IMR-90 (cell line): Measurements from ENCODE around the gene KRTAP5-3. TPM values are rescaled to one million over a fixed set of nuclear protein-coding genes. Genes with fewer than 3 reads are reported as not detected.

Source experiments
- ATAC-seq: fragments of 200-7000 bp; cut with Tn5 transposase; 2 replicates; pipeline ENCODE4 v1.9.1; 2020; ENCODE audit warnings: low read depth, mild to moderate bottlenecking, moderate library complexity
- BruUV-seq: library from RNA; stranded (reverse); fragments of 400-500 nt; replicated peaks from 2 replicates; lab custom pipeline; 2021; lab: Mats Ljungman, UMichigan
- CTCF ChIA-PET: fragments of 300-600 bp; formaldehyde crosslinking; extraction: SDS; loops from one replicate; lab custom pipeline; 2021; ENCODE audit warnings: antibody characterized with exemption; lab: Yijun Ruan, JAX
- POLR2A ChIA-PET: fragments of 300-600 bp; sonication (Branson Sonifier 250); formaldehyde crosslinking; loops from one replicate; lab custom pipeline; 2022; ENCODE audit warnings: antibody characterized with exemption; ENCODE audit not compliant: unreplicated experiment; lab: Charles Lee
- DNase-seq: peaks from one replicate; pipeline ENCODE4 v3.0.0; 2013
- H2AFZ ChIP-seq: replicated peaks from 2 replicates; pipeline ENCODE3; 2013; ENCODE audit warnings: low read length, mild to moderate bottlenecking; ENCODE audit not compliant: poor library complexity
- H2AK5ac ChIP-seq: 2 replicates; pipeline ENCODE4 v1.6.1; 2013; ENCODE audit warnings: low read depth, low read length, inconsistent platforms
- H2AK9ac ChIP-seq: replicated peaks from 2 replicates; pipeline ENCODE3; 2013; ENCODE audit warnings: mild to moderate bottlenecking, low read depth, low read length, moderate library complexity; ENCODE audit not compliant: poor library complexity
- H2BK120ac ChIP-seq: 2 replicates; pipeline ENCODE4 v1.6.1; 2013; ENCODE audit warnings: low read depth, low read length, inconsistent platforms
- H2BK15ac ChIP-seq: 3 replicates; pipeline ENCODE4 v1.6.1; 2013; ENCODE audit warnings: low read depth, low read length, inconsistent platforms
- H2BK20ac ChIP-seq: 2 replicates; pipeline ENCODE4 v1.6.1; 2013; ENCODE audit warnings: low read depth, mild to moderate bottlenecking, inconsistent platforms, low read length, moderate library complexity
- H2BK5ac ChIP-seq: 2 replicates; pipeline ENCODE4 v1.6.1; 2013; ENCODE audit warnings: mild to moderate bottlenecking, low read depth, low read length, inconsistent platforms; ENCODE audit not compliant: poor library complexity, severe bottlenecking
- H3K14ac ChIP-seq: replicated peaks from 2 replicates; pipeline ENCODE4 v1.6.1; 2013; ENCODE audit warnings: low read depth, low read length, inconsistent platforms
- H3K18ac ChIP-seq: 2 replicates; pipeline ENCODE4 v1.6.1; 2013; ENCODE audit warnings: low read depth, low read length, control low read depth
- H3K23ac ChIP-seq: 2 replicates; pipeline ENCODE4 v1.6.1; 2013; ENCODE audit warnings: low read depth, low read length, inconsistent platforms
- H3K27ac ChIP-seq: 2 replicates; pipeline ENCODE4 v1.5.1; 2013; ENCODE audit warnings: mild to moderate bottlenecking, control low read depth, low read length; ENCODE audit not compliant: insufficient read depth
- H3K27me3 ChIP-seq: 2 replicates; pipeline ENCODE4 v1.6.1; 2013; ENCODE audit warnings: low read length; ENCODE audit not compliant: control insufficient read depth, insufficient read depth
- H3K36me3 ChIP-seq: 2 replicates; pipeline ENCODE4 v1.6.1; 2013; ENCODE audit warnings: low read length, mixed read lengths; ENCODE audit not compliant: control insufficient read depth, insufficient read depth
- H3K4ac ChIP-seq: 2 replicates; pipeline ENCODE4 v1.6.1; 2013; ENCODE audit warnings: low read depth, low read length, inconsistent platforms
- H3K4me1 ChIP-seq: 2 replicates; pipeline ENCODE4 v1.6.1; 2013; ENCODE audit warnings: low read length, mixed read lengths; ENCODE audit not compliant: control insufficient read depth, insufficient read depth
- H3K4me2 ChIP-seq: 2 replicates; pipeline ENCODE4 v1.6.1; 2013; ENCODE audit warnings: low read depth, mild to moderate bottlenecking, control low read depth, low read length, moderate library complexity
- H3K4me3 ChIP-seq: 2 replicates; pipeline ENCODE4 v1.5.1; 2013; ENCODE audit warnings: low read depth, mild to moderate bottlenecking, control low read depth, low read length, moderate library complexity; ENCODE audit not compliant: insufficient read depth
- H3K56ac ChIP-seq: 2 replicates; pipeline ENCODE4 v1.6.1; 2013; ENCODE audit warnings: low read length, inconsistent platforms; ENCODE audit not compliant: insufficient read depth; ENCODE audit errors: extremely low read depth
- H3K79me1 ChIP-seq, 2 experiments: 2 replicates each; pipeline ENCODE4 v1.6.1; 2013; ENCODE audit warnings: low read length in 2 of 2, inconsistent platforms in 1 of 2, low read depth in 1 of 2
- H3K9ac ChIP-seq: 2 replicates; pipeline ENCODE4 v1.6.1; 2013; ENCODE audit warnings: low read depth, low read length, control low read depth
- H3K9me1 ChIP-seq: 2 replicates; pipeline ENCODE4 v1.6.1; 2013; ENCODE audit warnings: low read length, inconsistent platforms; ENCODE audit not compliant: insufficient read depth
- H3K9me3 ChIP-seq: 2 replicates; pipeline ENCODE4 v1.6.1; 2013; ENCODE audit warnings: low read length; ENCODE audit not compliant: control insufficient read depth, insufficient read depth
- H4K20me1 ChIP-seq: 2 replicates; pipeline ENCODE4 v1.6.1; 2013; ENCODE audit warnings: low read length, inconsistent platforms; ENCODE audit not compliant: insufficient read depth
- H4K5ac ChIP-seq: 2 replicates; pipeline ENCODE4 v1.6.1; 2013; ENCODE audit warnings: mild to moderate bottlenecking, low read depth, low read length, control low read depth
- H4K8ac ChIP-seq, 2 experiments: 2 replicates each; pipeline ENCODE4 v1.6.1; 2013; ENCODE audit warnings: low read depth in 2 of 2, low read length in 2 of 2, control low read depth in 1 of 2, inconsistent platforms in 1 of 2
- H4K91ac ChIP-seq: 2 replicates; pipeline ENCODE4 v1.6.1; 2013; ENCODE audit warnings: low read depth, low read length, inconsistent platforms; ENCODE audit not compliant: insufficient read depth
- BHLHE40 ChIP-seq: fragments of 150-350 bp; IDR thresholded peaks from 2 replicates; pipeline ENCODE4 v1.6.1; 2016; ENCODE audit warnings: mild to moderate bottlenecking, low read depth, low read length
- CEBPB ChIP-seq: IDR thresholded peaks from 2 replicates; pipeline ENCODE4 v1.6.1; 2012; ENCODE audit warnings: low read depth, low read length, improper control_type of control experiment
- CHD1 ChIP-seq: IDR thresholded peaks from 2 replicates; pipeline ENCODE4 v1.6.1; 2012; ENCODE audit warnings: low read depth, low read length, improper control_type of control experiment
- CTCF ChIP-seq: conservative IDR thresholded peaks from 2 replicates; pipeline ENCODE4 v1.5.1; 2012; ENCODE audit warnings: mild to moderate bottlenecking, low read depth, low read length, improper control_type of control experiment
- FOS ChIP-seq: fragments of 150-350 bp; IDR thresholded peaks from 2 replicates; pipeline ENCODE4 v1.6.1; 2016; ENCODE audit warnings: low read depth, low read length
- MAFK ChIP-seq: IDR thresholded peaks from 2 replicates; pipeline ENCODE4 v1.6.1; 2012; ENCODE audit warnings: low read depth, low read length, improper control_type of control experiment
- MAZ ChIP-seq: IDR thresholded peaks from 2 replicates; pipeline ENCODE4 v1.6.1; 2012; ENCODE audit warnings: low read depth, mild to moderate bottlenecking, low read length, improper control_type of control experiment, moderate library complexity, borderline replicate concordance
- NFE2L2 ChIP-seq: fragments of 150-350 bp; IDR thresholded peaks from 2 replicates; pipeline ENCODE4 v1.6.1; 2016; ENCODE audit warnings: low read depth, mild to moderate bottlenecking, low read length
- POLR2A ChIP-seq: IDR thresholded peaks from 2 replicates; pipeline ENCODE4 v1.6.1; 2012; ENCODE audit warnings: mild to moderate bottlenecking, low read depth, low read length
- RAD21 ChIP-seq: IDR thresholded peaks from 2 replicates; pipeline ENCODE4 v1.6.1; 2012; ENCODE audit warnings: low read length, improper control_type of control experiment
- RFX5 ChIP-seq: IDR thresholded peaks from 2 replicates; pipeline ENCODE4 v1.8.0; 2012; ENCODE audit warnings: low read depth, mild to moderate bottlenecking, low read length, moderate library complexity
- SMC3 ChIP-seq: fragments of 150-350 bp; IDR thresholded peaks from 2 replicates; pipeline ENCODE4 v1.6.1; 2016; ENCODE audit warnings: low read depth, mild to moderate bottlenecking, antibody characterized with exemption, low read length, moderate library complexity
- WGBS, 2 experiments: methylation state at CpG; one replicate each; pipeline versions ENCODE4 v1.1.5 to v1.1.7; 2013; ENCODE audit warnings: missing lambda C conversion rate in 2 of 2; ENCODE audit not compliant: insufficient read length in 1 of 2; ENCODE audit errors: extremely low coverage in 2 of 2; 5-methylcytosine and 5-hydroxymethylcytosine counted together
- dilution Hi-C: fragments of 300-500 bp; cut with HindIII; formaldehyde crosslinking; loops from one replicate; pipeline ENCODE4 v1.14.3; 2018; ENCODE audit warnings: low sequenced_read_pairs; ENCODE audit not compliant: unreplicated experiment
- in situ Hi-C: fragments of 300-500 bp; cut with MboI; formaldehyde crosslinking; loops from 3 replicates; pipeline ENCODE4 v1.14.3; 2019; ENCODE audit warnings: low sequenced_read_pairs, inconsistent platforms, mixed read lengths
- intact Hi-C: fragments of 100-400 bp; cut with micrococcal nuclease; formaldehyde crosslinking; loops from 2 replicates; pipeline ENCODE4 v1.10.0; 2022
- polyA plus RNA-seq, 3 experiments: library from polyadenylated mRNA; depleted of rRNA; stranded (reverse); fragments of >200 nt; gene quantifications; 2 replicates each; pipeline ENCODE4 v1.2.3, GENCODE V29; 2012; ENCODE audit warnings: low replicate concordance in 1 of 3
- total RNA-seq: library from RNA; depleted of rRNA; stranded (reverse); fragments of >200 nt; gene quantifications from 2 replicates; pipeline ENCODE4 v1.2.3, GENCODE V29; 2012

The KRTAP5-3 gene
- total and polyA plus RNA-seq, 2 of the 4 experiments (the other 2 are of a cell fraction) = not detected

DNA sequence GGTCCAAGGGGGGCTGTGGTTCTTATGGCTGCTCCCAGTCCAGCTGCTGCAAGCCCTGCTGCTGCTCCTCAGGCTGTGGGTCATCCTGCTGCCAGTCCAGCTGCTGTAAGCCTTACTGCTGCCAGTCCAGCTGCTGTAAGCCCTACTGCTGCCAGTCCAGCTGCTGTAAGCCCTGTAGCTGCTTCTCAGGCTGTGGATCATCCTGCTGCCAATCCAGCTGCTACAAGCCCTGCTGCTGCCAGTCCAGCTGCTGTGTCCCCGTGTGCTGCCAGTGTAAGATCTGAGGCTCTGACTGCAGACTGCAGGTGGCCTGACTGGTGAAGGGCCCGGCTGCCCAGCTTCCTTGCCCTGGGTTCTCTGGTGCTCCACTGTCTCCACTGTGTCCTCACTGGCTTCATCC is 22.0 kb upstream of the KRTAP5-3 start:
- no peak overlapping the region for H3K18ac ChIP-seq
- no peak overlapping the region for H3K23ac ChIP-seq
- no TSS peak for BruUV-seq
- no peak overlapping the region for H2BK15ac ChIP-seq
- WGBS, 2 experiments = 0% methylated on average over 2 of the region's 2 CpGs; no CpG with 5 or more reads in 1 of the 2 experiments
- no peaks in the 10 kb centered on the region for H3K79me1 ChIP-seq
- no peaks in the 10 kb centered on the region for H3K4me1 ChIP-seq
- DNase-seq (no peak), ATAC-seq (no peak)
- dilution Hi-C loops (no loop called here), intact Hi-C loops (no loop called here), in situ Hi-C loops (no loop called here)
- peaks cover 65% of the 10 kb centered on the region for H3K27me3 ChIP-seq
- TF ChIP-seq CTCF (no peak), MAZ (no peak), SMC3 (no peak), CHD1 (no peak), MAFK (no peak), CEBPB (no peak), RFX5 (no peak), BHLHE40 (no peak), NFE2L2 (no peak), FOS (no peak), RAD21 (no peak), POLR2A (no peak)
- no peaks in the 10 kb centered on the region; the same call in 1 of the 2 replicates for H4K20me1 ChIP-seq
- no peak overlapping the region for H2BK20ac ChIP-seq
- no peak overlapping the region for H3K9ac ChIP-seq
- no peak overlapping the region for H3K4ac ChIP-seq
- POLR2A ChIA-PET = no interaction called here
- no peak overlapping the region for H4K8ac ChIP-seq
- no peak overlapping the region for H2AK9ac ChIP-seq
- H3K9me3 ChIP-seq = no peaks in the 10 kb centered on the region
- no peak overlapping the region for H4K5ac ChIP-seq
- no peak overlapping the region for H3K56ac ChIP-seq
- no peak overlapping the region for H2AFZ ChIP-seq
- no peak overlapping the region for H3K4me2 ChIP-seq
- no peak overlapping the region for H3K27ac ChIP-seq
- no peak overlapping the region for H4K91ac ChIP-seq
- no peak overlapping the region for H3K14ac ChIP-seq
- no peak overlapping the region for H2BK120ac ChIP-seq
- H2BK5ac ChIP-seq = no peak overlapping the region
- CTCF ChIA-PET = interaction anchor here (1.4 to 1.6 kb wide), 2 partner anchors 22 to 35 kb away, joined by 4 to 5 read pairs; no protein-coding TSS in a partner anchor
- H3K36me3 ChIP-seq = no peaks in the 10 kb centered on the region
- no peak overlapping the region for H2AK5ac ChIP-seq
- H3K4me3 ChIP-seq = no peak overlapping the region
- H3K9me1 ChIP-seq = no peaks in the 10 kb centered on the region
